Epithelial cell of esophagus (primary cell): ENCODE measurements around the gene FAT4.

Experiments
- DNase-seq: peaks from one replicate; pipeline ENCODE4 v3.0.0; 2010; ENCODE audit warnings: low read depth
- H3K4me3 ChIP-seq: 2 replicates; pipeline ENCODE4 v1.5.1; 2011; ENCODE audit warnings: mild to moderate bottlenecking, low read length, control low read depth
- CTCF ChIP-seq: IDR thresholded peaks from 2 replicates; pipeline ENCODE4 v1.5.1; 2011; ENCODE audit warnings: low read depth, mild to moderate bottlenecking, low read length, control low read depth, inconsistent platforms; ENCODE audit not compliant: insufficient read depth; ENCODE audit errors: missing control alignments

FAT4 gene

GRCh38 chr4:125276811-125277210 is 37.9 kb upstream of the FAT4 start:
- no peak overlapping the region for H3K4me3 ChIP-seq
- TF ChIP-seq CTCF = no peak
- no peak for DNase-seq

- no peak overlapping the region for H3K4me3 ChIP-seq
- TF ChIP-seq CTCF = no peak
- no peak for DNase-seq
These were observed 37.0 kb upstream of the FAT4 start for GRCh38 chr4:125277790-125278189.

- no peak for TF ChIP-seq CTCF
- no peak overlapping the region for H3K4me3 ChIP-seq
- no peak for DNase-seq
These were observed 33.8 kb upstream of the FAT4 start for GRCh38 chr4:125280892-125281403.

- DNase-seq = peak; percentile 58
- H3K4me3 ChIP-seq = no peak overlapping the region
- TF ChIP-seq CTCF = peak; percentile 40
These were observed 31.0 kb upstream of the FAT4 start for GRCh38 chr4:125283707-125284279.

GRCh38 chr4:125297116-125297515 is 17.6 kb upstream of the FAT4 start:
- no peak overlapping the region for H3K4me3 ChIP-seq
- DNase-seq = no peak
- TF ChIP-seq CTCF = no peak

- DNase-seq = no peak
- no peak overlapping the region for H3K4me3 ChIP-seq
- no peak for TF ChIP-seq CTCF
These were observed 11.7 kb upstream of the FAT4 start for GRCh38 chr4:125303058-125303457.

- TF ChIP-seq CTCF = no peak
- H3K4me3 ChIP-seq = no peak overlapping the region
- DNase-seq = no peak
These were observed 10.9 kb upstream of the FAT4 start for GRCh38 chr4:125303821-125304220.
